ENCODE results near the gene TESPA1. TPM values are rescaled to one million over a fixed set of nuclear protein-coding genes. Genes with fewer than 3 reads are reported as not detected.

TESPA1 gene
- total and polyA plus RNA-seq, 2 of the 8 experiments (the other 6 are each of a cell fraction or from before 2014, with no cell fraction given), result not detected

DNA sequence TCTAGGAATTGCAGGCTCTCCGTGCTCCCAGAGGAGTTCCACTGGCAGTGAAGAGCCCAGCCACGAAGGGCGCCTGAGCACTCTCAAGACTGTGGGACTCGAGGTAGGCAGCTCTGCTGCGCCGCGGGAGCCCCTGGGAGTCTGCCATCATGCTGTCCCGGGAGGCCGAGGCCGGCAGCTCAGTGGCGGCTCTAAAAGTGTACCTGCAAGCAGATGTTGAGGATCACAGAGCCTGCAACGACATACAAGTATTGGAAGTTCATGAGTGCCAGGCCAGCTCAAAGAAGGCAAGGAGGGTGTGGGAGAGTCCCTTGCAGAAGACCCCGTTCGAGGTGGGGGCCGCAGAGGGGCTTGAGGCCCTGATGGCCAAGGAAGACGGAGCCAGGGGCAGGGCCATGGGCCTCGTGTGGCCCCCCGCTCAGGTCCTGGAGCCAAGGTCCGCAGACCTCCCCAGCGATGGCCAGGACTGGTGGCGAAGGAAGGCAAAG lies 67.5 kb downstream of the TESPA1 start:
- H3K4me1 ChIP-seq (replicated peaks in 1 of 4; ENCODE audit: control insufficient read depth in 3 of 4, insufficient read depth in 4 of 4, low read length in 3 of 4), result no peaks in the 10 kb centered on the region
- H3K56ac ChIP-seq (replicated peaks; ENCODE audit: insufficient read length, low read depth, low read length), result no peak overlapping the region
- no peaks in the 10 kb centered on the region for H3K36me3 ChIP-seq (ENCODE audit: control insufficient read depth in 2 of 4, insufficient read depth in 4 of 4, low read length in 3 of 4)
- WGBS, 2 experiments (ENCODE audit: extremely low coverage in 1 of 2, insufficient coverage in 1 of 2, insufficient read length in 1 of 2, insufficient replicate concordance in 2 of 2, low coverage in 1 of 2, low lambda C conversion rate in 2 of 2, missing lambda C conversion rate in 1 of 2), result 92% methylated on average over 21 of the region's 21 CpGs; no CpG with 5 or more reads in 1 of the 2 experiments
- H3K14ac ChIP-seq (ENCODE audit: insufficient read length), result no peak overlapping the region
- POLR2A ChIA-PET (ENCODE audit: partially characterized antibody), result no interaction called here
- H3K18ac ChIP-seq (ENCODE audit: extremely low read depth, low read length), result no peak overlapping the region
- CTCF ChIA-PET (ENCODE audit: partially characterized antibody), result interaction anchor here (0.7 to 1.2 kb wide), 5 partner anchors 15 to 168 kb away, joined by 3 read pairs; no protein-coding TSS in a partner anchor
- H3K9ac ChIP-seq (replicated peaks in 1 of 4; ENCODE audit: extremely low read depth in 1 of 4, low read depth in 3 of 4, low read length in 3 of 4), result no peak overlapping the region
- H2AK5ac ChIP-seq (ENCODE audit: low read depth, low read length), result no peak overlapping the region
- no peak overlapping the region for H2BK5ac ChIP-seq (ENCODE audit: low read depth, low read length)
- no peak for TF ChIP-seq NANOG (IDR thresholded peaks at IDR 0.05; ENCODE audit: insufficient read depth, low read depth, low read length, poor library complexity, severe bottlenecking)
- TF ChIP-seq SIX5 (IDR thresholded peaks at IDR 0.05; ENCODE audit: low read depth, low read length), result no peak
- TF ChIP-seq ZNF274 (IDR thresholded peaks at IDR 0.05; ENCODE audit: borderline replicate concordance, extremely low read depth, low read length), result no peak
- no peak for TF ChIP-seq CBX5 (IDR thresholded peaks at IDR 0.05; ENCODE audit: low read depth, low read length)
- no peak for TF ChIP-seq RFX5 (IDR thresholded peaks at IDR 0.05; ENCODE audit: borderline replicate concordance, low read depth, low read length)
- TF ChIP-seq RNF2 (IDR thresholded peaks at IDR 0.05; ENCODE audit: borderline replicate concordance, low read depth, low read length, missing control alignments, poor library complexity, severe bottlenecking), result no peak
- no peak overlapping the region for H3K4me2 ChIP-seq (ENCODE audit: insufficient read depth in 1 of 2, low read depth in 2 of 2, low read length in 2 of 2)
- H3K79me2 ChIP-seq (ENCODE audit: control insufficient read depth in 1 of 2, insufficient read depth in 2 of 2, low read length in 2 of 2), result no peaks in the 10 kb centered on the region
- no peaks in the 10 kb centered on the region for H3K23me2 ChIP-seq (ENCODE audit: low read depth, low read length)
- H2AFZ ChIP-seq (ENCODE audit: low read length), result no peak overlapping the region
- H4K5ac ChIP-seq (ENCODE audit: insufficient read length, low read depth, low read length), result no peak overlapping the region
- H2BK15ac ChIP-seq (ENCODE audit: low read length), result no peak overlapping the region
- H3K27ac ChIP-seq (ENCODE audit: low read depth, low read length), result no peak overlapping the region
- peak overlapping the region; percentile 79; the same call in 1 of the 2 replicates for H4K8ac ChIP-seq (ENCODE audit: extremely low read depth, insufficient read depth, low read length)
- no peak overlapping the region for H3K4me3 ChIP-seq (ENCODE audit: extremely low read depth in 1 of 4, insufficient read depth in 2 of 4, low read depth in 3 of 4, low read length in 4 of 4)
- H2BK12ac ChIP-seq (ENCODE audit: low read depth, low read length), result no peak overlapping the region
- H4K20me1 ChIP-seq (replicated peaks in 1 of 2; ENCODE audit: control insufficient read depth in 1 of 2, insufficient read depth in 2 of 2, low read length in 2 of 2), result no peaks in the 10 kb centered on the region
- no peak overlapping the region for H3K4ac ChIP-seq (replicated peaks; ENCODE audit: insufficient read length, low read depth, low read length)
- no peak overlapping the region for H2BK120ac ChIP-seq (replicated peaks; ENCODE audit: low read depth, low read length)
- no peak for DNase-seq (ENCODE audit: low read depth in 1 of 2, low spot score in 2 of 2)
- no peak overlapping the region for H2BK20ac ChIP-seq (ENCODE audit: low read length)
- no peak overlapping the region for H4K91ac ChIP-seq (replicated peaks; ENCODE audit: insufficient read length, low read length)
- no peaks in the 10 kb centered on the region; a peak in 1 of 4 replicates for H3K9me3 ChIP-seq (ENCODE audit: insufficient read depth in 2 of 2, low read depth in 1 of 2, low read length in 1 of 2)
- no peak for FAIRE-seq
- no peaks in the 10 kb centered on the region for H3K79me1 ChIP-seq (ENCODE audit: low read depth, low read length)
- no peak overlapping the region for H3K23ac ChIP-seq (ENCODE audit: insufficient read length)
- H3K27me3 ChIP-seq (replicated peaks in 1 of 4; ENCODE audit: control insufficient read depth in 3 of 4, extremely low read depth in 1 of 4, insufficient read depth in 3 of 4, low read length in 3 of 4), result no peaks in the 10 kb centered on the region
